Neural cell (in vitro differentiated cells): ENCODE results near the gene KRT9. TPM values are rescaled to one million over a fixed set of nuclear protein-coding genes. Genes with fewer than 3 reads are reported as not detected.

Experiments
- H2AFZ ChIP-seq: fragments of 200-600, 300-800 bp; sonication (generic), shearing (Covaris generic); 2 replicates; pipeline ENCODE4 v1.6.0; 2014; ENCODE audit warnings: low read depth, mild to moderate bottlenecking, antibody characterized with exemption, low read length, moderate library complexity
- H3F3A ChIP-seq: fragments of 200-600 bp; shearing (Covaris generic); 2 replicates; pipeline ENCODE4 v1.6.1; 2016; ENCODE audit warnings: mild to moderate bottlenecking, moderate library complexity, mixed read lengths, antibody characterized with exemption, low read length; ENCODE audit not compliant: insufficient read depth, poor library complexity, severe bottlenecking
- H3K27ac ChIP-seq: fragments of 200-600, 300-800 bp; sonication (generic), shearing (Covaris generic); 2 replicates; pipeline ENCODE4 v1.5.1; 2014; ENCODE audit warnings: mild to moderate bottlenecking, low read length, moderate library complexity
- H3K27me3 ChIP-seq: fragments of 300-800, 200-600 bp; sonication (generic), shearing (Covaris generic); 2 replicates; pipeline ENCODE4 v1.6.0; 2014; ENCODE audit warnings: mild to moderate bottlenecking, low read depth, low read length, moderate library complexity; ENCODE audit not compliant: insufficient read depth
- H3K36me3 ChIP-seq: fragments of 300-800, 200-600 bp; sonication (generic), shearing (Covaris generic); 2 replicates; pipeline ENCODE4 v1.5.1; 2014; ENCODE audit warnings: mild to moderate bottlenecking, antibody characterized with exemption, low read length, moderate library complexity; ENCODE audit not compliant: insufficient read depth
- H3K4me2 ChIP-seq: fragments of 300-800, 200-600 bp; sonication (generic), shearing (Covaris generic); 2 replicates; pipeline ENCODE4 v1.6.0; 2014; ENCODE audit warnings: mild to moderate bottlenecking, low read length
- H3K4me3 ChIP-seq: fragments of 300-800, 200-600 bp; sonication (generic), shearing (Covaris generic); 2 replicates; pipeline ENCODE4 v1.5.1; 2014; ENCODE audit warnings: mild to moderate bottlenecking, low read length, moderate library complexity
- H3K79me2 ChIP-seq: fragments of 200-600 bp; shearing (Covaris generic); replicated peaks from 2 replicates; pipeline ENCODE4 v1.6.0; 2014; ENCODE audit warnings: mild to moderate bottlenecking, low read length, moderate library complexity; ENCODE audit not compliant: insufficient read depth
- H3K9ac ChIP-seq: fragments of 300-800, 200-600 bp; sonication (generic), shearing (Covaris generic); 2 replicates; pipeline ENCODE4 v1.6.1; 2016; ENCODE audit warnings: mild to moderate bottlenecking, low read length, mixed read lengths
- H3K9me2 ChIP-seq: fragments of 200-600 bp; shearing (Covaris generic); 2 replicates; pipeline ENCODE4 v1.6.1; 2016; ENCODE audit warnings: mild to moderate bottlenecking, low read length, mixed read lengths; ENCODE audit not compliant: insufficient read depth
- H3K9me3 ChIP-seq: fragments of 200-600, 300-800 bp; sonication (generic), shearing (Covaris generic); 2 replicates; pipeline ENCODE4 v1.6.1; 2016; ENCODE audit warnings: mild to moderate bottlenecking, mixed run types, low read length, moderate library complexity, mixed read lengths
- H4K20me1 ChIP-seq: fragments of 200-600 bp; shearing (Covaris generic); 2 replicates; pipeline ENCODE4 v1.6.1; 2016; ENCODE audit warnings: mild to moderate bottlenecking, mixed run types; ENCODE audit not compliant: insufficient read depth
- EP300 ChIP-seq: fragments of 450-650 bp; conservative IDR thresholded peaks from 2 replicates; pipeline ENCODE4 v1.6.1; 2014; ENCODE audit warnings: antibody characterized with exemption, mild to moderate bottlenecking, moderate library complexity; ENCODE audit not compliant: poor library complexity, severe bottlenecking
- EZH2 ChIP-seq: fragments of 200-600, 300-800 bp; shearing (Covaris generic), sonication (generic); IDR thresholded peaks from 2 replicates; pipeline ENCODE4 v1.6.1; 2014; ENCODE audit warnings: antibody characterized with exemption, low read length, borderline replicate concordance, mild to moderate bottlenecking; ENCODE audit not compliant: insufficient read depth, poor library complexity, severe bottlenecking
- MXI1 ChIP-seq: fragments of 450-650 bp; conservative IDR thresholded peaks from 2 replicates; pipeline ENCODE4 v1.6.1; 2014; ENCODE audit warnings: antibody characterized with exemption, mild to moderate bottlenecking; ENCODE audit not compliant: poor library complexity, severe bottlenecking
- POLR2AphosphoS5 ChIP-seq: IDR thresholded peaks from 2 replicates; pipeline ENCODE4 v1.6.1; 2012
- RAD21 ChIP-seq: fragments of 450-650 bp; conservative IDR thresholded peaks from 2 replicates; pipeline ENCODE4 v1.6.1; 2014; ENCODE audit warnings: antibody characterized with exemption, mild to moderate bottlenecking, moderate library complexity
- SMC3 ChIP-seq: fragments of 450-650 bp; conservative IDR thresholded peaks from 2 replicates; pipeline ENCODE4 v1.6.1; 2014; ENCODE audit warnings: antibody characterized with exemption, mild to moderate bottlenecking, moderate library complexity; ENCODE audit not compliant: poor library complexity
- TAF1 ChIP-seq: IDR thresholded peaks from 2 replicates; pipeline ENCODE4 v1.6.1; 2012; ENCODE audit warnings: low read depth
- polyA plus RNA-seq: library from polyadenylated mRNA; depleted of rRNA; stranded (reverse); fragments of >200 nt; gene quantifications from 2 replicates; pipeline ENCODE4 v1.2.3, GENCODE V29; 2014
- TF ChIP-seq, protein P1 (sequence below): fragments of 450-650 bp; IDR thresholded peaks from 2 replicates; pipeline ENCODE4 v1.5.1; 2014; ENCODE audit warnings: antibody characterized with exemption, mild to moderate bottlenecking, moderate library complexity; ENCODE audit not compliant: poor library complexity, severe bottlenecking
- TF ChIP-seq, protein P2 (sequence below): IDR thresholded peaks from 2 replicates; pipeline ENCODE4 v1.6.1; 2012; ENCODE audit warnings: borderline replicate concordance

Gene KRT9
- polyA plus RNA-seq, 1 donor from 2014 or later, result not detected

DNA sequence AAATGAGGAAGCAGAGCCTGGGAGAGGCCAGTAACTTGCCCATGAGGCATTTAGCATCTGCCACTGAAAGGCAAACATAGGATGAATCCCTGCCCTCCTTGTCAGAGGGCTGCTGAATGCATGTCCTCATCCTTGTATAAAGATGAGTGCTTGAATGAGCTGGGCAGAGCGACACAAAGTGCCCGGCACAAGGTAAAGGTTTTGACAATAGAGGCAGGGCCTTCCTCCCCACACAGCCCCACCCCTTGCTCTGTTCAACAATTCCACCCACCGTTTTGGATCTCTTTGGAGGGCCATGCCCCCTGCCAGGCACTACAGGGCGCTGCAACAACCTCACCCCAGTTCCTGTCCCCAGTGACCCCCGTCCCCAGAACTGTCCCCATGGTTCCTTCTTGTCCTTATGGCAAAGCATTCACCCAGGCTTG, 42.4 kb downstream of the KRT9 start:
- Histone ChIP-seq H3K4me2 (no peak overlapping the region), H3K36me3 (no peaks in the 10 kb centered on the region), H2AFZ (no peak overlapping the region)

DNA sequence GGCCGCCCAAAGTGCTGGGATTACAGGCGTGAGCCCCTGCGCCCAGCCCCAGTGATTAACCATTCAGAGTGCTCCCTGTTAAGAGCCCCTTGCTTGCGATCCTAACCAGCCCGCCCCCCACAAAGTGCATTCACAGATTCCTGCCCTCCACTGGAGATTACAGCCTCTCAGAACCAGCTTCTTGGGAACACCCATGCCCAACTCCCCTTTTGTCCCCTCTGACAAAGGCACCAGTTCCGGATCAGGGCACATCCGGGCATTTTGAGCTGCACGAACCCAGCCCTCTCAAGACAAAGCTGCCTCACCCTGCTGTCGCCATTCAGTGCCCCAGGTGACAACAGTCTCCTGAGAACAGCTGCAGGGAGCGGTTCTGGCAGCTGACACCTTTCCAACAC, 42.9 kb downstream of the KRT9 start:
- no peak overlapping the region for H3K4me2 ChIP-seq
- H3K9ac ChIP-seq, result no peak overlapping the region
- H3K27me3 ChIP-seq, result peaks cover 28% of the 10 kb centered on the region

More for the DNA sequence above, 42.4 kb downstream of the KRT9 start:
- H3K79me2 ChIP-seq, result no peaks in the 10 kb centered on the region
- H3K27me3 ChIP-seq, result peaks cover 28% of the 10 kb centered on the region
- H4K20me1 ChIP-seq, result no peaks in the 10 kb centered on the region
- no peak for TF ChIP-seq RAD21
- no peak for TF ChIP-seq TAF1
- no peak for TF ChIP-seq SMC3
- TF ChIP-seq EP300, result no peak
- TF ChIP-seq POLR2AphosphoS5, result no peak
- TF ChIP-seq EZH2, result no peak
- TF ChIP-seq, protein P1, sequence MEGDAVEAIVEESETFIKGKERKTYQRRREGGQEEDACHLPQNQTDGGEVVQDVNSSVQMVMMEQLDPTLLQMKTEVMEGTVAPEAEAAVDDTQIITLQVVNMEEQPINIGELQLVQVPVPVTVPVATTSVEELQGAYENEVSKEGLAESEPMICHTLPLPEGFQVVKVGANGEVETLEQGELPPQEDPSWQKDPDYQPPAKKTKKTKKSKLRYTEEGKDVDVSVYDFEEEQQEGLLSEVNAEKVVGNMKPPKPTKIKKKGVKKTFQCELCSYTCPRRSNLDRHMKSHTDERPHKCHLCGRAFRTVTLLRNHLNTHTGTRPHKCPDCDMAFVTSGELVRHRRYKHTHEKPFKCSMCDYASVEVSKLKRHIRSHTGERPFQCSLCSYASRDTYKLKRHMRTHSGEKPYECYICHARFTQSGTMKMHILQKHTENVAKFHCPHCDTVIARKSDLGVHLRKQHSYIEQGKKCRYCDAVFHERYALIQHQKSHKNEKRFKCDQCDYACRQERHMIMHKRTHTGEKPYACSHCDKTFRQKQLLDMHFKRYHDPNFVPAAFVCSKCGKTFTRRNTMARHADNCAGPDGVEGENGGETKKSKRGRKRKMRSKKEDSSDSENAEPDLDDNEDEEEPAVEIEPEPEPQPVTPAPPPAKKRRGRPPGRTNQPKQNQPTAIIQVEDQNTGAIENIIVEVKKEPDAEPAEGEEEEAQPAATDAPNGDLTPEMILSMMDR, result no peak
- TF ChIP-seq, protein P2, sequence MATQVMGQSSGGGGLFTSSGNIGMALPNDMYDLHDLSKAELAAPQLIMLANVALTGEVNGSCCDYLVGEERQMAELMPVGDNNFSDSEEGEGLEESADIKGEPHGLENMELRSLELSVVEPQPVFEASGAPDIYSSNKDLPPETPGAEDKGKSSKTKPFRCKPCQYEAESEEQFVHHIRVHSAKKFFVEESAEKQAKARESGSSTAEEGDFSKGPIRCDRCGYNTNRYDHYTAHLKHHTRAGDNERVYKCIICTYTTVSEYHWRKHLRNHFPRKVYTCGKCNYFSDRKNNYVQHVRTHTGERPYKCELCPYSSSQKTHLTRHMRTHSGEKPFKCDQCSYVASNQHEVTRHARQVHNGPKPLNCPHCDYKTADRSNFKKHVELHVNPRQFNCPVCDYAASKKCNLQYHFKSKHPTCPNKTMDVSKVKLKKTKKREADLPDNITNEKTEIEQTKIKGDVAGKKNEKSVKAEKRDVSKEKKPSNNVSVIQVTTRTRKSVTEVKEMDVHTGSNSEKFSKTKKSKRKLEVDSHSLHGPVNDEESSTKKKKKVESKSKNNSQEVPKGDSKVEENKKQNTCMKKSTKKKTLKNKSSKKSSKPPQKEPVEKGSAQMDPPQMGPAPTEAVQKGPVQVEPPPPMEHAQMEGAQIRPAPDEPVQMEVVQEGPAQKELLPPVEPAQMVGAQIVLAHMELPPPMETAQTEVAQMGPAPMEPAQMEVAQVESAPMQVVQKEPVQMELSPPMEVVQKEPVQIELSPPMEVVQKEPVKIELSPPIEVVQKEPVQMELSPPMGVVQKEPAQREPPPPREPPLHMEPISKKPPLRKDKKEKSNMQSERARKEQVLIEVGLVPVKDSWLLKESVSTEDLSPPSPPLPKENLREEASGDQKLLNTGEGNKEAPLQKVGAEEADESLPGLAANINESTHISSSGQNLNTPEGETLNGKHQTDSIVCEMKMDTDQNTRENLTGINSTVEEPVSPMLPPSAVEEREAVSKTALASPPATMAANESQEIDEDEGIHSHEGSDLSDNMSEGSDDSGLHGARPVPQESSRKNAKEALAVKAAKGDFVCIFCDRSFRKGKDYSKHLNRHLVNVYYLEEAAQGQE, result no peak
- no peak for TF ChIP-seq MXI1
- no peaks in the 10 kb centered on the region for H3F3A ChIP-seq
- H3K9me3 ChIP-seq, result no peaks in the 10 kb centered on the region
- H3K27ac ChIP-seq, result no peak overlapping the region
- H3K9ac ChIP-seq, result no peak overlapping the region
- H3K9me2 ChIP-seq, result no peaks in the 10 kb centered on the region
- no peak overlapping the region for H3K4me3 ChIP-seq

More for the DNA sequence above, 42.9 kb downstream of the KRT9 start:
- no peak overlapping the region for H3K27ac ChIP-seq
- TF ChIP-seq MXI1 (no peak), EP300 (no peak), SMC3 (no peak), POLR2AphosphoS5 (no peak), EZH2 (no peak), RAD21 (no peak), TAF1 (no peak)
- TF ChIP-seq, protein P1, result no peak
- TF ChIP-seq, protein P2, result no peak
- no peaks in the 10 kb centered on the region for H4K20me1 ChIP-seq
- H3K79me2 ChIP-seq, result no peaks in the 10 kb centered on the region
- no peaks in the 10 kb centered on the region for H3K9me2 ChIP-seq
- H2AFZ ChIP-seq, result no peak overlapping the region
- no peaks in the 10 kb centered on the region for H3F3A ChIP-seq
- no peaks in the 10 kb centered on the region for H3K36me3 ChIP-seq
- no peaks in the 10 kb centered on the region for H3K9me3 ChIP-seq
- H3K4me3 ChIP-seq, result no peak overlapping the region
